SU-DHL-6 (cell line): ENCODE results near the gene INSIG1.
A peak's percentile ranks its signal among the peaks of the same experiment; 100 is the strongest.

Experiments
- H2AFZ ChIP-seq: fragments of 200-600 bp; sonication (generic); 2 replicates; pipeline ENCODE4 v1.6.1; 2014; ENCODE audit warnings: low read depth, mild to moderate bottlenecking, moderate library complexity, mixed read lengths, antibody characterized with exemption, low read length; ENCODE audit not compliant: severe bottlenecking
- H3F3A ChIP-seq: fragments of 200-600 bp; shearing (Covaris generic); 2 replicates; pipeline ENCODE4 v1.6.0; 2016; ENCODE audit warnings: antibody characterized with exemption, mild to moderate bottlenecking; ENCODE audit not compliant: insufficient read depth
- H3K27ac ChIP-seq: fragments of 200-600 bp; sonication (generic); 2 replicates; pipeline ENCODE4 v1.5.1; 2016; ENCODE audit warnings: low read depth, mild to moderate bottlenecking, low read length, moderate library complexity, mixed read lengths
- H3K27me3 ChIP-seq: fragments of 200-600 bp; sonication (generic), shearing (Covaris generic); 2 replicates; pipeline ENCODE4 v1.6.0; 2014; ENCODE audit warnings: mild to moderate bottlenecking, low read length
- H3K36me3 ChIP-seq: fragments of 200-600 bp; sonication (generic); 2 replicates; pipeline ENCODE4 v1.6.1; 2014; ENCODE audit warnings: mild to moderate bottlenecking, low read length, mixed read lengths
- H3K4me2 ChIP-seq: fragments of 300-600, 200-600 bp; shearing (Covaris generic), sonication (generic); 2 replicates; pipeline ENCODE4 v1.6.0; 2014; ENCODE audit warnings: low read length, low read depth, mild to moderate bottlenecking; ENCODE audit not compliant: poor library complexity, severe bottlenecking
- H3K4me3 ChIP-seq: fragments of 200-600 bp; sonication (generic); 2 replicates; pipeline ENCODE4 v1.5.1; 2014; ENCODE audit warnings: antibody characterized with exemption, low read length, mild to moderate bottlenecking, mixed read lengths; ENCODE audit not compliant: insufficient read depth, poor library complexity, severe bottlenecking
- H3K79me2 ChIP-seq: fragments of 200-600 bp; sonication (generic); 2 replicates; pipeline ENCODE4 v1.6.1; 2014; ENCODE audit warnings: mild to moderate bottlenecking, low read length, moderate library complexity; ENCODE audit not compliant: insufficient read depth
- H3K9ac ChIP-seq: fragments of 200-600 bp; sonication (generic); 2 replicates; pipeline ENCODE4 v1.7.0; 2014; ENCODE audit warnings: mild to moderate bottlenecking, low read length
- H3K9me2 ChIP-seq: fragments of 200-600 bp; sonication (generic); replicated peaks from 2 replicates; pipeline ENCODE4 v1.6.1; 2014; ENCODE audit warnings: low read length; ENCODE audit not compliant: insufficient read depth
- H3K9me3 ChIP-seq: fragments of 200-600 bp; sonication (generic); 2 replicates; pipeline ENCODE4 v1.6.1; 2014; ENCODE audit warnings: low read length, mixed read lengths; ENCODE audit not compliant: insufficient read depth
- H4K20me1 ChIP-seq: fragments of 200-600 bp; sonication (generic); 2 replicates; pipeline ENCODE4 v1.6.1; 2014; ENCODE audit warnings: low read depth, mild to moderate bottlenecking, antibody characterized with exemption, low read length, moderate library complexity, mixed read lengths
- CTCF ChIP-seq: fragments of 200-600 bp; sonication (generic); IDR thresholded peaks from one replicate; pipeline ENCODE4 v1.5.1; 2017; ENCODE audit warnings: antibody characterized with exemption, mild to moderate bottlenecking, low read length, moderate library complexity; ENCODE audit not compliant: insufficient read depth, poor library complexity, severe bottlenecking
- EZH2phosphoT487 ChIP-seq: fragments of 200-600 bp; sonication (generic), shearing (Covaris generic); conservative IDR thresholded peaks from 2 replicates; pipeline ENCODE4 v1.6.1; 2018; ENCODE audit warnings: mild to moderate bottlenecking, antibody characterized with exemption, low read length, moderate library complexity, mixed read lengths

INSIG1 gene

GRCh38 chr7:155298834-155299534, 1.3 kb downstream of the INSIG1 start:
- no peak overlapping the region for H2AFZ ChIP-seq
- TF ChIP-seq CTCF, result no peak
- no peak for TF ChIP-seq EZH2phosphoT487
- H3K36me3 ChIP-seq, result peaks cover 44% of the 10 kb centered on the region
- peak overlapping the region; percentile 92 for H3K27ac ChIP-seq
- H3K9me3 ChIP-seq, result no peaks in the 10 kb centered on the region
- peaks cover 46% of the 10 kb centered on the region for H4K20me1 ChIP-seq
- no peaks in the 10 kb centered on the region for H3K27me3 ChIP-seq
- no peaks in the 10 kb centered on the region for H3K9me2 ChIP-seq
- peak overlapping the region; percentile 80 for H3K4me3 ChIP-seq
- peak overlapping the region; percentile 93 for H3K9ac ChIP-seq
- H3K79me2 ChIP-seq, result peaks cover 58% of the 10 kb centered on the region
- H3K4me2 ChIP-seq, result peak overlapping the region; percentile 91
- peaks cover 10% of the 10 kb centered on the region for H3F3A ChIP-seq

- Histone ChIP-seq H3F3A (peaks cover 10% of the 10 kb centered on the region), H3K27ac (peak overlapping the region; percentile 61), H2AFZ (no peak overlapping the region), H3K9ac (peak overlapping the region; percentile 55), H3K36me3 (peaks cover 51% of the 10 kb centered on the region), H3K4me3 (peak overlapping the region; percentile 66), H3K27me3 (no peaks in the 10 kb centered on the region), H4K20me1 (peaks cover 53% of the 10 kb centered on the region), H3K79me2 (peaks cover 64% of the 10 kb centered on the region), H3K9me2 (no peaks in the 10 kb centered on the region), H3K4me2 (peak overlapping the region; percentile 91), H3K9me3 (no peaks in the 10 kb centered on the region)
- TF ChIP-seq CTCF, result no peak
- TF ChIP-seq EZH2phosphoT487, result no peak
These were observed 2.0 kb downstream of the INSIG1 start for GRCh38 chr7:155299535-155300202.

- TF ChIP-seq EZH2phosphoT487 (no peak), CTCF (no peak)
- H3K9ac ChIP-seq, result peak overlapping the region; percentile 3; the same call in 1 of the 2 replicates
- H3K4me2 ChIP-seq, result peak overlapping the region; percentile 91
- no peak overlapping the region for H3K27ac ChIP-seq
- peaks cover 60% of the 10 kb centered on the region for H4K20me1 ChIP-seq
- no peaks in the 10 kb centered on the region for H3K27me3 ChIP-seq
- H3F3A ChIP-seq, result peaks cover 5% of the 10 kb centered on the region
- no peak overlapping the region for H3K4me3 ChIP-seq
- H3K36me3 ChIP-seq, result peaks cover 54% of the 10 kb centered on the region
- H2AFZ ChIP-seq, result no peak overlapping the region
- H3K9me3 ChIP-seq, result no peaks in the 10 kb centered on the region
- H3K9me2 ChIP-seq, result no peaks in the 10 kb centered on the region
- H3K79me2 ChIP-seq, result peaks cover 75% of the 10 kb centered on the region
These were observed 3.2 kb downstream of the INSIG1 start for GRCh38 chr7:155300641-155301452.
